Right lobe of liver (tissue), 6 donors: ENCODE measurements around the gene ACTN4. TPM values are rescaled to one million over a fixed set of nuclear protein-coding genes. Genes with fewer than 3 reads are reported as not detected.

Source experiments
- ATAC-seq, 4 donors: fragments of 200-7000 bp; cut with Tn5 transposase; one replicate each; pipeline ENCODE4 v1.9.1; 2020; ENCODE audit warnings: mild to moderate bottlenecking in 4 of 4, moderate library complexity in 4 of 4
- DNase-seq, 3 donors: peaks; one replicate each; pipeline ENCODE4 v3.0.0-alpha.2; 2020
- H3K27ac ChIP-seq, 3 donors: fragments of 200-600 bp; one replicate each; pipeline ENCODE4 v1.8.0; 2022
- H3K27me3 ChIP-seq, 2 donors: fragments of 200-600 bp; one replicate each; pipeline ENCODE4 v1.8.0; 2022
- H3K36me3 ChIP-seq, 4 donors: fragments of 200-600 bp; sonication (generic) in 1 of 4; one replicate each; pipeline versions ENCODE4 v1.5.1 to v1.8.0; 2017 to 2022; ENCODE audit warnings: control low read depth in 1 of 4
- H3K4me1 ChIP-seq, 4 donors: fragments of 200-600 bp; sonication (generic) in 1 of 4; one replicate each; pipeline versions ENCODE4 v1.5.1 to v1.8.0; 2017 to 2022; ENCODE audit warnings: control low read depth in 1 of 4
- H3K4me3 ChIP-seq, 3 donors: fragments of 200-600 bp; one replicate each; pipeline ENCODE4 v1.8.0; 2022
- H3K9me3 ChIP-seq, 4 donors: fragments of 200-600 bp; sonication (generic) in 1 of 4; one replicate each; pipeline versions ENCODE4 v1.5.1 to v1.8.0; 2017 to 2022; ENCODE audit warnings: control low read depth in 1 of 4
- CTCF ChIP-seq, 4 donors: fragments of 200-600 bp in 3 of 4; fragments of 450-650 bp in 1 of 4; IDR thresholded peaks; one replicate each; pipeline versions ENCODE4 v1.5.1 to v1.8.0; 2016 to 2022; ENCODE audit warnings: antibody characterized with exemption in 4 of 4, mild to moderate bottlenecking in 2 of 4
- POLR2A ChIP-seq: fragments of 450-650 bp; IDR thresholded peaks from one replicate; pipeline ENCODE4 v1.6.1; 2017; ENCODE audit warnings: antibody characterized with exemption, mild to moderate bottlenecking
- WGBS: methylation state at CpG from one replicate; pipeline ENCODE4 v1.1.6; 2018; ENCODE audit warnings: low coverage, low lambda C conversion rate; ENCODE audit not compliant: insufficient coverage; ENCODE audit errors: missing lambda C conversion rate; 5-methylcytosine and 5-hydroxymethylcytosine counted together
- intact Hi-C, 2 donors: fragments of 100-400 bp; cut with DNase I; formaldehyde crosslinking; loops; one replicate each; pipeline versions ENCODE4 v1.11.2 to v1.14.1; 2022
- total RNA-seq, 6 experiments: library from RNA; depleted of rRNA in 2 of 6; stranded (reverse); fragments of >200 nt in 2 of 6; fragmentation: NEBNext Ultra II Directional in 3 of 6; extraction: Animal tissue kit (Norgen Biotek cat#: 25700) in 3 of 6; gene quantifications; one replicate each; pipeline versions ENCODE4 v1.1.0 to v1.2.4, GENCODE V29; 2016 to 2023
- donor health status: DM: no; HTN: yes; CAD: no.
- donor health status: DM: no; HTN: no; CAD: no.
- donor health status: DM: no; HTN: no; CAD: no.
- donor health status: DM: no; HTN: yes; CAD: no.
- donor health status: DM: no; HTN: yes; CAD: no.

The ACTN4 gene
- total RNA-seq, 6 experiments from 2014 or later = 142 to 306 (median 201) TPM

- no peaks in the 10 kb centered on the region for H3K27me3 ChIP-seq
- H3K4me3 ChIP-seq = no peak overlapping the region
- WGBS = 82% methylated on average over 16 of the region's 17 CpGs
- no peak for TF ChIP-seq CTCF (IDR thresholded peaks at IDR 0.05)
- TF ChIP-seq POLR2A = no peak
- H3K9me3 ChIP-seq = no peaks in the 10 kb centered on the region
- H3K27ac ChIP-seq = no peak overlapping the region
- intact Hi-C loops = no loop called here
- H3K36me3 ChIP-seq = peaks cover 0 to 9% (median 0%) of the 10 kb centered on the region in 4 donors
- DNase-seq = no peak
- peaks cover 0 to 3% (median 0%) of the 10 kb centered on the region in 4 donors for H3K4me1 ChIP-seq
- ATAC-seq = no peak
These were observed 11.7 kb upstream of the ACTN4 start for GRCh38 chr19:38635483-38636399.

GRCh38 chr19:38638461-38638860 lies 9.0 kb upstream of the ACTN4 start:
- TF ChIP-seq POLR2A (no peak), CTCF (IDR thresholded peaks at IDR 0.05) (no peak)
- H3K27ac ChIP-seq = no peak overlapping the region
- WGBS = 100% methylated on average over 3 of the region's 3 CpGs
- H3K36me3 ChIP-seq = peaks cover 0 to 7% (median 0%) of the 10 kb centered on the region in 4 donors
- DNase-seq = no peak
- intact Hi-C loops = no loop called here
- no peaks in the 10 kb centered on the region for H3K27me3 ChIP-seq
- H3K4me3 ChIP-seq = no peak overlapping the region
- no peak for ATAC-seq
- H3K9me3 ChIP-seq = no peaks in the 10 kb centered on the region
- peaks cover 0 to 3% (median 0%) of the 10 kb centered on the region in 4 donors for H3K4me1 ChIP-seq

- Histone ChIP-seq H3K4me1 (peaks cover 0 to 2% (median 0%) of the 10 kb centered on the region in 4 donors), H3K36me3 (peaks cover 0 to 7% (median 0%) of the 10 kb centered on the region in 4 donors), H3K9me3 (no peaks in the 10 kb centered on the region), H3K27ac (no peak overlapping the region), H3K27me3 (no peaks in the 10 kb centered on the region), H3K4me3 (no peak overlapping the region)
- DNase-seq = no peak
- intact Hi-C loops = loop anchor here in 1 of 2 donors (10.0 kb wide), 1 partner anchor 55 kb away; no protein-coding TSS in a partner anchor
- no peak for ATAC-seq
- no CpG with 5 or more reads among the region's 2 CpGs for WGBS
- TF ChIP-seq CTCF (IDR thresholded peaks at IDR 0.05) (no peak), POLR2A (no peak)
These were observed 7.8 kb upstream of the ACTN4 start for GRCh38 chr19:38639679-38640078.

- TF ChIP-seq POLR2A (no peak), CTCF (IDR thresholded peaks at IDR 0.05) (no peak)
- no peak overlapping the region for H3K27ac ChIP-seq
- no peaks in the 10 kb centered on the region for H3K27me3 ChIP-seq
- DNase-seq = no peak
- H3K4me1 ChIP-seq = no peaks in the 10 kb centered on the region
- no peak overlapping the region for H3K4me3 ChIP-seq
- peak; percentile 35 to 54 (median 44) for ATAC-seq
- peaks cover 0 to 7% (median 0%) of the 10 kb centered on the region in 4 donors for H3K36me3 ChIP-seq
- H3K9me3 ChIP-seq = no peaks in the 10 kb centered on the region
- WGBS = 77% methylated on average over 4 of the region's 4 CpGs
- intact Hi-C loops = loop anchor here in 1 of 2 donors (10.0 kb wide), 1 partner anchor 54 kb away; no protein-coding TSS in a partner anchor
These were observed 7.1 kb upstream of the ACTN4 start for GRCh38 chr19:38640368-38640767.
